ENCODE data around the gene XYLT1.

DNA sequence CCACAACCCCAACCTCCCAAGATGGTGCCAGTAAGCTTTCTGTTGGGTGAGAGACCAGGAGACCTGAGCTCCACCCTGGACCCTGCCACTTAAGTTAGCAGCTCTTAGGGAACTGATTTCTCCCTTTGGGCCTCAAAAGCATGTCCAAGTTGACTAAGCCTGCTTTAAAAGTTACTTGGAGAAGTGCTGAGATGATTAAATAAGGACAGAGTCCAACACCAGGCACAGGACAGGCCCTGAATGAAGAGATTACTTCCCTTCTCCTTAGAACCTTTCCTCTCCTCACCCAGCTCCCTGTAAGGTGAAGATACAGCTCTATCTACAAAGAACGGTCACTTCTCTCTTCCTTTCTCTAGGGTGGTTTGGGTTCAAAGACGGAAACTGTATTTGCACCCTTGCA lies 162.6 kb downstream of the XYLT1 start:
- TF ChIP-seq CEBPB (IDR thresholded peaks at IDR 0.05) (no peak), EP300 (IDR thresholded peaks at IDR 0.05; ENCODE audit: borderline replicate concordance) (no peak), EGR1 (IDR thresholded peaks at IDR 0.05) (no peak), RAD21 (IDR thresholded peaks at IDR 0.05; ENCODE audit: low read depth) (no peak), TCF12 (IDR thresholded peaks at IDR 0.05; ENCODE audit: low read depth) (no peak), TAF1 (IDR thresholded peaks at IDR 0.05; ENCODE audit: low read depth) (no peak), CREB1 (IDR thresholded peaks at IDR 0.05; ENCODE audit: low read depth) (no peak), TEAD4 (IDR thresholded peaks at IDR 0.05) (no peak), ZBTB7A (IDR thresholded peaks at IDR 0.05; ENCODE audit: low read depth) (no peak)
- TF ChIP-seq, protein P1, sequence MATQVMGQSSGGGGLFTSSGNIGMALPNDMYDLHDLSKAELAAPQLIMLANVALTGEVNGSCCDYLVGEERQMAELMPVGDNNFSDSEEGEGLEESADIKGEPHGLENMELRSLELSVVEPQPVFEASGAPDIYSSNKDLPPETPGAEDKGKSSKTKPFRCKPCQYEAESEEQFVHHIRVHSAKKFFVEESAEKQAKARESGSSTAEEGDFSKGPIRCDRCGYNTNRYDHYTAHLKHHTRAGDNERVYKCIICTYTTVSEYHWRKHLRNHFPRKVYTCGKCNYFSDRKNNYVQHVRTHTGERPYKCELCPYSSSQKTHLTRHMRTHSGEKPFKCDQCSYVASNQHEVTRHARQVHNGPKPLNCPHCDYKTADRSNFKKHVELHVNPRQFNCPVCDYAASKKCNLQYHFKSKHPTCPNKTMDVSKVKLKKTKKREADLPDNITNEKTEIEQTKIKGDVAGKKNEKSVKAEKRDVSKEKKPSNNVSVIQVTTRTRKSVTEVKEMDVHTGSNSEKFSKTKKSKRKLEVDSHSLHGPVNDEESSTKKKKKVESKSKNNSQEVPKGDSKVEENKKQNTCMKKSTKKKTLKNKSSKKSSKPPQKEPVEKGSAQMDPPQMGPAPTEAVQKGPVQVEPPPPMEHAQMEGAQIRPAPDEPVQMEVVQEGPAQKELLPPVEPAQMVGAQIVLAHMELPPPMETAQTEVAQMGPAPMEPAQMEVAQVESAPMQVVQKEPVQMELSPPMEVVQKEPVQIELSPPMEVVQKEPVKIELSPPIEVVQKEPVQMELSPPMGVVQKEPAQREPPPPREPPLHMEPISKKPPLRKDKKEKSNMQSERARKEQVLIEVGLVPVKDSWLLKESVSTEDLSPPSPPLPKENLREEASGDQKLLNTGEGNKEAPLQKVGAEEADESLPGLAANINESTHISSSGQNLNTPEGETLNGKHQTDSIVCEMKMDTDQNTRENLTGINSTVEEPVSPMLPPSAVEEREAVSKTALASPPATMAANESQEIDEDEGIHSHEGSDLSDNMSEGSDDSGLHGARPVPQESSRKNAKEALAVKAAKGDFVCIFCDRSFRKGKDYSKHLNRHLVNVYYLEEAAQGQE (IDR thresholded peaks at IDR 0.05; ENCODE audit: low read depth): no peak
- TF ChIP-seq, protein P2, sequence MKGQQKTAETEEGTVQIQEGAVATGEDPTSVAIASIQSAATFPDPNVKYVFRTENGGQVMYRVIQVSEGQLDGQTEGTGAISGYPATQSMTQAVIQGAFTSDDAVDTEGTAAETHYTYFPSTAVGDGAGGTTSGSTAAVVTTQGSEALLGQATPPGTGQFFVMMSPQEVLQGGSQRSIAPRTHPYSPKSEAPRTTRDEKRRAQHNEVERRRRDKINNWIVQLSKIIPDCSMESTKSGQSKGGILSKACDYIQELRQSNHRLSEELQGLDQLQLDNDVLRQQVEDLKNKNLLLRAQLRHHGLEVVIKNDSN (IDR thresholded peaks at IDR 0.05): no peak
- TF ChIP-seq, protein P3, sequence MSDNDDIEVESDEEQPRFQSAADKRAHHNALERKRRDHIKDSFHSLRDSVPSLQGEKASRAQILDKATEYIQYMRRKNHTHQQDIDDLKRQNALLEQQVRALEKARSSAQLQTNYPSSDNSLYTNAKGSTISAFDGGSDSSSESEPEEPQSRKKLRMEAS (IDR thresholded peaks at IDR 0.05): no peak

Measured in Ishikawa (cell line).